HL-60 (cell line): Measurements from ENCODE around the gene CPD.

ENCODE experiments used
- GABPA ChIP-seq: IDR thresholded peaks from 2 replicates; pipeline ENCODE4 v1.6.1; 2012; ENCODE audit warnings: low read depth
- POLR2AphosphoS5 ChIP-seq: IDR thresholded peaks from 2 replicates; pipeline ENCODE4 v1.6.1; 2012; ENCODE audit warnings: low read depth
- SPI1 ChIP-seq: IDR thresholded peaks from 2 replicates; pipeline ENCODE4 v1.6.1; 2012; ENCODE audit warnings: low read depth, mild to moderate bottlenecking, borderline replicate concordance
- TF ChIP-seq, protein P1 (sequence below): IDR thresholded peaks from one replicate; pipeline ENCODE4 v1.5.1; 2011; ENCODE audit warnings: low read length, control low read depth, inconsistent platforms; ENCODE audit not compliant: insufficient read depth
- TF ChIP-seq, protein P2 (sequence below): IDR thresholded peaks from 2 replicates; pipeline ENCODE4 v1.6.1; 2012; ENCODE audit warnings: low read depth; ENCODE audit not compliant: insufficient replicate concordance

DNA sequence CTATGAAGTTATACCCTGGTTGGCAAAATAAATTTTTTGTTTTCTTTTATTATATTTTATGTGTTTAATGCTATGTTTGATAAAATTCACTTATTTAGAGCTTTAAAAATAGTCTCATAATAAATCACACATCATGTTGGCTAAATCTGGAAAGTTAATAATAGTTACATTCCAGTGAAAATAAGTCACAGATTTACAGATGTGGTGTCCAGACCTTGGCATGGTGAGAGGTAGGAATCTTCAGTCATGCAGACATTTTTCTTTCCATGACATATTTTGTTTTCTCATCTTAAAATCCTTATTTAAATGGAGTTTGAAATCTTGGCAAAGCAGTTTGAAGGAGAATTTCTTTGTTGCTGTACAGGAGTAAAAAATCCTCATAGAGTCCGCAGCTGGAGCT, 50.4 kb downstream of the CPD start:
- TF ChIP-seq POLR2AphosphoS5 (no peak), GABPA (no peak), SPI1 (no peak)
- TF ChIP-seq, protein P1, sequence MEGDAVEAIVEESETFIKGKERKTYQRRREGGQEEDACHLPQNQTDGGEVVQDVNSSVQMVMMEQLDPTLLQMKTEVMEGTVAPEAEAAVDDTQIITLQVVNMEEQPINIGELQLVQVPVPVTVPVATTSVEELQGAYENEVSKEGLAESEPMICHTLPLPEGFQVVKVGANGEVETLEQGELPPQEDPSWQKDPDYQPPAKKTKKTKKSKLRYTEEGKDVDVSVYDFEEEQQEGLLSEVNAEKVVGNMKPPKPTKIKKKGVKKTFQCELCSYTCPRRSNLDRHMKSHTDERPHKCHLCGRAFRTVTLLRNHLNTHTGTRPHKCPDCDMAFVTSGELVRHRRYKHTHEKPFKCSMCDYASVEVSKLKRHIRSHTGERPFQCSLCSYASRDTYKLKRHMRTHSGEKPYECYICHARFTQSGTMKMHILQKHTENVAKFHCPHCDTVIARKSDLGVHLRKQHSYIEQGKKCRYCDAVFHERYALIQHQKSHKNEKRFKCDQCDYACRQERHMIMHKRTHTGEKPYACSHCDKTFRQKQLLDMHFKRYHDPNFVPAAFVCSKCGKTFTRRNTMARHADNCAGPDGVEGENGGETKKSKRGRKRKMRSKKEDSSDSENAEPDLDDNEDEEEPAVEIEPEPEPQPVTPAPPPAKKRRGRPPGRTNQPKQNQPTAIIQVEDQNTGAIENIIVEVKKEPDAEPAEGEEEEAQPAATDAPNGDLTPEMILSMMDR = no peak
- TF ChIP-seq, protein P2, sequence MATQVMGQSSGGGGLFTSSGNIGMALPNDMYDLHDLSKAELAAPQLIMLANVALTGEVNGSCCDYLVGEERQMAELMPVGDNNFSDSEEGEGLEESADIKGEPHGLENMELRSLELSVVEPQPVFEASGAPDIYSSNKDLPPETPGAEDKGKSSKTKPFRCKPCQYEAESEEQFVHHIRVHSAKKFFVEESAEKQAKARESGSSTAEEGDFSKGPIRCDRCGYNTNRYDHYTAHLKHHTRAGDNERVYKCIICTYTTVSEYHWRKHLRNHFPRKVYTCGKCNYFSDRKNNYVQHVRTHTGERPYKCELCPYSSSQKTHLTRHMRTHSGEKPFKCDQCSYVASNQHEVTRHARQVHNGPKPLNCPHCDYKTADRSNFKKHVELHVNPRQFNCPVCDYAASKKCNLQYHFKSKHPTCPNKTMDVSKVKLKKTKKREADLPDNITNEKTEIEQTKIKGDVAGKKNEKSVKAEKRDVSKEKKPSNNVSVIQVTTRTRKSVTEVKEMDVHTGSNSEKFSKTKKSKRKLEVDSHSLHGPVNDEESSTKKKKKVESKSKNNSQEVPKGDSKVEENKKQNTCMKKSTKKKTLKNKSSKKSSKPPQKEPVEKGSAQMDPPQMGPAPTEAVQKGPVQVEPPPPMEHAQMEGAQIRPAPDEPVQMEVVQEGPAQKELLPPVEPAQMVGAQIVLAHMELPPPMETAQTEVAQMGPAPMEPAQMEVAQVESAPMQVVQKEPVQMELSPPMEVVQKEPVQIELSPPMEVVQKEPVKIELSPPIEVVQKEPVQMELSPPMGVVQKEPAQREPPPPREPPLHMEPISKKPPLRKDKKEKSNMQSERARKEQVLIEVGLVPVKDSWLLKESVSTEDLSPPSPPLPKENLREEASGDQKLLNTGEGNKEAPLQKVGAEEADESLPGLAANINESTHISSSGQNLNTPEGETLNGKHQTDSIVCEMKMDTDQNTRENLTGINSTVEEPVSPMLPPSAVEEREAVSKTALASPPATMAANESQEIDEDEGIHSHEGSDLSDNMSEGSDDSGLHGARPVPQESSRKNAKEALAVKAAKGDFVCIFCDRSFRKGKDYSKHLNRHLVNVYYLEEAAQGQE = no peak
